Sigmoid colon (tissue), 7 donors: ENCODE results near the gene SGTA. TPM values are rescaled to one million over a fixed set of nuclear protein-coding genes. Genes with fewer than 3 reads are reported as not detected.

Experiments
- DNase-seq: peaks from one replicate; pipeline ENCODE4 v3.0.0-alpha.2; 2019
- H3K27ac ChIP-seq, 4 donors: fragments of 200-600 bp; sonication (generic); one replicate each; pipeline ENCODE4 v1.5.1; 2016 to 2019; ENCODE audit warnings: mild to moderate bottlenecking in 1 of 4
- H3K27me3 ChIP-seq, 3 donors: fragments of 200-600 bp; sonication (generic); one replicate each; pipeline ENCODE4 v1.5.1; 2019; ENCODE audit warnings: mild to moderate bottlenecking in 1 of 3
- H3K36me3 ChIP-seq, 4 donors: fragments of 200-600 bp; sonication (generic); one replicate each; pipeline ENCODE4 v1.5.1; 2016 to 2019
- H3K4me1 ChIP-seq, 4 donors: fragments of 200-600 bp; sonication (generic); one replicate each; pipeline ENCODE4 v1.5.1; 2017 to 2019
- H3K4me3 ChIP-seq, 4 donors: fragments of 200-600 bp; sonication (generic); one replicate each; pipeline ENCODE4 v1.5.1; 2017 to 2019; ENCODE audit warnings: mild to moderate bottlenecking in 2 of 4, moderate library complexity in 1 of 4
- H3K9me3 ChIP-seq, 4 donors: fragments of 200-600 bp in 3 of 4; sonication (generic) in 3 of 4; one replicate each; pipeline versions ENCODE4 v1.5.1 to v1.6.1; 2013 to 2019
- CTCF ChIP-seq, 4 experiments: fragments of 450-650 bp in 3 of 4; fragments of 200-600 bp in 1 of 4; IDR thresholded peaks; one replicate each; pipeline ENCODE4 v1.5.1; 2016 to 2019; ENCODE audit warnings: antibody characterized with exemption in 4 of 4, mild to moderate bottlenecking in 3 of 4, moderate library complexity in 2 of 4
- EP300 ChIP-seq, 4 donors: sonication (generic); formaldehyde crosslinking; IDR thresholded peaks; one replicate each; pipeline ENCODE4 v1.6.1; 2017; ENCODE audit warnings: antibody characterized with exemption in 4 of 4
- POLR2A ChIP-seq, 2 donors: fragments of 450-650 bp; IDR thresholded peaks; one replicate each; pipeline ENCODE4 v1.6.1; 2016; ENCODE audit warnings: antibody characterized with exemption in 2 of 2, mild to moderate bottlenecking in 2 of 2, moderate library complexity in 2 of 2
- POLR2AphosphoS5 ChIP-seq, 4 donors: sonication (generic); formaldehyde crosslinking; IDR thresholded peaks; one replicate each; pipeline ENCODE4 v1.6.1; 2017; ENCODE audit warnings: antibody characterized with exemption in 4 of 4
- WGBS, 2 donors: extraction: QIAGEN DNeasy Blood & Tissue Kit; methylation state at CpG; one replicate each; pipeline ENCODE4 v1.1.7; 2013; 5-methylcytosine and 5-hydroxymethylcytosine counted together
- intact Hi-C: fragments of 100-400 bp; cut with DNase I; formaldehyde crosslinking; loops from one replicate; pipeline ENCODE4 v1.15.1; 2023
- polyA plus RNA-seq, 3 donors: library from polyadenylated mRNA; stranded (reverse); fragments of 200-250 nt; gene quantifications; one replicate each; pipeline ENCODE4 v1.2.3, GENCODE V29; 2013
- total RNA-seq, 4 donors: library from RNA; depleted of rRNA; stranded (reverse); fragments of >200 nt; gene quantifications; one replicate each; pipeline ENCODE4 v1.1.0, GENCODE V29; 2016
- donor health status: healthy with polysubstance abuse.
- donor health status: Bipolar disorder and iron deficiency.
- donor health status: healthy.

The SGTA gene
- total and polyA plus RNA-seq, 7 donors = 42.5 to 80.7 (median 48.1) TPM

GRCh38 chr19:2785244-2785997, 2.3 kb upstream of the SGTA start, which contains the start of gene THOP1:
Gene THOP1 (plus strand): TSS chr19:2785503. CDS start chr19:2785663, 160 bp downstream.
- peak; percentile 99 for DNase-seq
- peak within 1 kb of the TSS; percentile 68 to 99 (median 76) for H3K4me3 ChIP-seq
- intact Hi-C loops = loop anchor here (10.0 kb wide), 1 partner anchor 361 kb away; the partner anchor contains the start of gene TIMM13
- WGBS, 2 donors = 0 to 1% methylated on average over 78 of the region's 78 CpGs
- H3K9me3 ChIP-seq = no peaks in the 10 kb centered on the region
- peaks cover 0 to 3% (median under 1%) of the 10 kb centered on the region in 4 donors for H3K36me3 ChIP-seq
- no peaks in the 10 kb centered on the region for H3K27me3 ChIP-seq
- peak; percentile 11 to 74 (median 57) for TF ChIP-seq POLR2AphosphoS5 (IDR thresholded peaks at IDR 0.05)
- TF ChIP-seq POLR2A (IDR thresholded peaks at IDR 0.05) = no peak
- no peak for TF ChIP-seq EP300 (IDR thresholded peaks at IDR 0.05)
- peaks cover 0 to 49% (median 45%) of the 10 kb centered on the region in 4 donors for H3K4me1 ChIP-seq
- H3K27ac ChIP-seq = peak within 1 kb of the TSS; percentile 74 to 86 (median 80)

GRCh38 chr19:2783781-2784145, 690 bp upstream of the SGTA start:
- H3K27ac ChIP-seq = peak overlapping the region; percentile 87 to 96 (median 94)
- peak overlapping the region in 3 of 4 donors; percentile 76 to 92 (median 88) for H3K4me3 ChIP-seq
- H3K36me3 ChIP-seq = no peaks in the 10 kb centered on the region
- peaks cover 0 to 66% (median 54%) of the 10 kb centered on the region in 4 donors for H3K4me1 ChIP-seq
- DNase-seq = no peak
- WGBS, 2 donors = 82 to 85% methylated on average over 7 of the region's 7 CpGs
- H3K27me3 ChIP-seq = no peaks in the 10 kb centered on the region
- TF ChIP-seq POLR2AphosphoS5 (IDR thresholded peaks at IDR 0.05) (no peak), EP300 (IDR thresholded peaks at IDR 0.05) (no peak), POLR2A (IDR thresholded peaks at IDR 0.05) (no peak), CTCF (IDR thresholded peaks at IDR 0.05) (no peak)
- H3K9me3 ChIP-seq = no peaks in the 10 kb centered on the region
- intact Hi-C loops = loop anchor here (10.0 kb wide), 1 partner anchor 359 kb away; the partner anchor contains the start of gene TIMM13

GRCh38 chr19:2782329-2782935, 641 bp downstream of the SGTA start:
- H3K27ac ChIP-seq = peak overlapping the region; percentile 87 to 96 (median 94)
- 1 to 3% methylated on average over 24 of the region's 24 CpGs for WGBS, 2 donors
- no peaks in the 10 kb centered on the region for H3K27me3 ChIP-seq
- H3K9me3 ChIP-seq = no peaks in the 10 kb centered on the region
- peak overlapping the region; percentile 76 to 100 (median 90) for H3K4me3 ChIP-seq
- H3K36me3 ChIP-seq = no peaks in the 10 kb centered on the region
- DNase-seq = no peak
- intact Hi-C loops = loop anchor here (10.0 kb wide), 1 partner anchor 358 kb away; the partner anchor contains the start of gene TIMM13
- TF ChIP-seq CTCF (IDR thresholded peaks at IDR 0.05) (no peak), POLR2AphosphoS5 (IDR thresholded peaks at IDR 0.05) (no peak), POLR2A (IDR thresholded peaks at IDR 0.05) (no peak), EP300 (IDR thresholded peaks at IDR 0.05) (no peak)
- H3K4me1 ChIP-seq = peaks cover 0 to 75% (median 54%) of the 10 kb centered on the region in 4 donors

- DNase-seq = no peak
- TF ChIP-seq POLR2A (IDR thresholded peaks at IDR 0.05) (no peak), POLR2AphosphoS5 (IDR thresholded peaks at IDR 0.05) (no peak)
- Histone ChIP-seq H3K36me3 (no peaks in the 10 kb centered on the region), H3K9me3 (no peaks in the 10 kb centered on the region), H3K27me3 (no peaks in the 10 kb centered on the region), H3K4me1 (peaks cover 0 to 63% (median 48%) of the 10 kb centered on the region in 4 donors), H3K4me3 (no peak overlapping the region), H3K27ac (no peak overlapping the region)
- intact Hi-C loops = loop anchor here (10.0 kb wide), 1 partner anchor 355 kb away; the partner anchor contains the start of gene TIMM13
- WGBS, 2 donors = 91 to 92% methylated on average over 7 of the region's 7 CpGs
Observed at GRCh38 chr19:2780284-2780683, 2.8 kb downstream of the SGTA start.

GRCh38 chr19:2779121-2779740, 3.8 kb downstream of the SGTA start:
- 84 to 85% methylated on average over 14 of the region's 14 CpGs for WGBS, 2 donors
- H3K27ac ChIP-seq = peak overlapping the region in 3 of 4 donors; percentile 15 to 41 (median 40)

More at GRCh38 chr19:2779121-2779740, 3.8 kb downstream of the SGTA start:
- Histone ChIP-seq H3K27me3 (no peaks in the 10 kb centered on the region), H3K4me3 (no peak overlapping the region), H3K4me1 (peaks cover 0 to 66% (median 50%) of the 10 kb centered on the region in 4 donors), H3K9me3 (no peaks in the 10 kb centered on the region), H3K36me3 (no peaks in the 10 kb centered on the region)
- no peak for TF ChIP-seq POLR2A (IDR thresholded peaks at IDR 0.05)
- no peak for TF ChIP-seq CTCF (IDR thresholded peaks at IDR 0.05)
- TF ChIP-seq EP300 (IDR thresholded peaks at IDR 0.05) = no peak
- no peak for TF ChIP-seq POLR2AphosphoS5 (IDR thresholded peaks at IDR 0.05)
- no peak for DNase-seq
- intact Hi-C loops = no loop called here
